HG03571 (cell line): ENCODE results near the gene PCDHB12.
"Not testable (repeated sequence)": the region's sequence is repeated elsewhere in the genome, so short reads cannot be mapped to it uniquely, and the experiment has no call there.

ENCODE experiments used
- ATAC-seq: cut with Tn5 transposase; IDR thresholded peaks from one replicate; pipeline ENCODE4 v1.9.1; 2021; ENCODE audit not compliant: unreplicated experiment

Gene PCDHB12

DNA sequence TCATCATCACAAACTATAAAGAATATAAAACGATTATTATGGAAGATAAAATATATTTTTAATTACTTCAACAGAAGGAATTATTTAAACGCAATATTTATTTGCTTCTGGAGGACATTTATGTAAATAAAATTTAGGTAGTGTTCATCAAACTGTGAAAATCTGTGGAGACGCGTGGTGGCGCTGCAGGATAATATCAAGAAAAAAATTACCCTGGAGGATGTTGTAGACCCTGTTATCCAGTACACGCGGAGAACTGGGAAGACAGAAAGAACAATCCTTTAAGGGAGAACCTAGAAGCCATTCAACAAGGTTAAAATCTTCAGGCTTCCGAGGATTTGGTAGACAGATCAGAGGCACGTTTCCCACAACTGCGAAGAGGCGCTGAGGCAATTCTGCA lies at the start of gene PCDHB12:
Gene PCDHB12 (plus strand): TSS at position 242 of the 400 bp plus-strand sequence. CDS start 189 bp downstream, outside the sequence.
- ATAC-seq = no peak

DNA sequence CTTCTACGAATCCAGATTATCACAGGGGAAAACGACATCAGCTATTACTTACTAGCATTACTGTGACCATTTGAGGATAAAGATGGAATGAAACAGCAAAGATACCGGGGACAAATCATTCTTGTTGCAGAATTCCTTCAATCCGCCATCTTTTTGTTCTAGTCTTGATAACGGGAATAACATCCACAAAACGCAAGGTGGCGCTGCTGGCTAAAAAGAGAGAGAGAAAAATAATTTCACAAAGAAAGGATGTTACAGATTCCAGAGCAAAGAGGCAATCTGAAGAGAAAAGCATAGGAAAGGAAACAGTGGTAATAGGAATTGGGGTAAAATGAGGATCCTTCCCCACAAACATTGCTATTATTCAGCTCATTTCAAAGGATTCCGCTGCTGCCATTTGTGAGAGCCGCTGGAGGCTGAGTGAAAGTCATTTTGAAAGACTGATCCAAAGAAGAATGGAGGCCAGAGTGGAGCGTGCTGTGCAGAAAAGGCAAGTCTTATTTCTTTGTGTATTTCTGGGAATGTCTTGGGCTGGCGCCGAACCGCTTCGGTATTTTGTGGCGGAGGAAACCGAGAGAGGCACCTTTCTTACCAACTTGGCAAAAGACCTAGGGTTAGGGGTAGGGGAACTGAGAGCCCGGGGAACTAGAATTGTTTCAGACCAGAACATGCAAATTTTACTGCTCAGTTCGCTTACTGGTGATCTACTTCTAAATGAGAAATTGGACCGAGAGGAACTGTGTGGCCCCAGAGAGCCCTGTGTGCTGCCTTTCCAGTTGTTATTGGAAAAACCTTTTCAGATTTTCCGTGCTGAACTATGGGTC lies 35.9 kb upstream of the PCDHB12 start, which contains the start of gene PCDHB7:
Gene PCDHB7 (plus strand): TSS at position 264 of the 824 bp plus-strand sequence. CDS start 192 bp downstream, at position 456.
- no peak for ATAC-seq

DNA sequence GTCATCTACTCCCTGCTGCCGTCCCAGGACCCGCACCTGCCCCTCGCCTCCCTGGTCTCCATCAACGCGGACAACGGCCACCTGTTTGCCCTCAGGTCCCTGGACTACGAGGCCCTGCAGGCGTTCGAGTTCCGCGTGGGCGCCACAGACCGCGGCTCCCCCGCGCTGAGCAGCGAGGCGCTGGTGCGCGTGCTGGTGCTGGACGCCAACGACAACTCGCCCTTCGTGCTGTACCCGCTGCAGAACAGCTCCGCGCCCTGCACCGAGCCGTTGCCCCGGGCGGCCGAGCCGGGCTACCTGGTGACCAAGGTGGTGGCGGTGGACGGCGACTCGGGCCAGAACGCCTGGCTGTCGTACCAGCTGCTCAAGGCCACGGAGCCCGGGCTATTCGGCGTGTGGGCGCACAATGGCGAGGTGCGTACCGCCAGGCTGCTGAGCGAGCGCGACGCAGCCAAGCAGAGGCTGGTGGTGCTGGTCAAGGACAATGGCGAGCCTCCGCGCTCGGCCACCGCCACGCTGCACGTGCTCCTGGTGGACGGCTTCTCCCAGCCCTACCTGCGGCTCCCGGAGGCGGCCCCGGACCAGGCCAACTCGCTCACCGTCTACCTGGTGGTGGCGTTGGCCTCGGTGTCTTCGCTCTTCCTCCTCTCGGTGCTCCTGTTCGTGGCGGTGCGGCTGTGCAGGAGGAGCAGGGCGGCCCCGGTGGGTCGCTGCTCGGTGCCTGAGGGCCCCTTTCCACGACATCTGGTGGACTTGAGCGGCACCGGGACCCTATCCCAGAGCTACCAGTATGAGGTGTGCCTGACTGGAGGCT lies 34.0 kb upstream of the PCDHB12 start:
- ATAC-seq = not testable (repeated sequence)

DNA sequence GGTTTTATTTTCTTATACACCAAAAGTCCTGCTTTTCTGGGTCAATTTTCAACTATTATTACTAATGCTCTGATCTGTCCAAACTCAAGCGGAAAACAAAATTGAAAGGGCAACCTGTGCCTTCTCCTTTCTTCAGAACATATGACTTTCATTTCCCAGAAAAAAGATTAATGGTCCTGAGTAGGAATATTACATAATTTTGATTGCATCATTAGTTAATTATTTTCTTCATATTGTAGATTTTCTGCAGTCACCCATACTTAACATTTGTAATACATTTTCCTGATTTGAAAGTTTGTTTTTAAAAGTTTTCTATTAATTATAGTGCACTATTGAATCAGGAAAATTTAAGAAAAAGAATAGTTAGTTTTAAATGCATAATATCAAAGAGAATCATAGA lies 32.6 kb upstream of the PCDHB12 start:
- no peak for ATAC-seq

DNA sequence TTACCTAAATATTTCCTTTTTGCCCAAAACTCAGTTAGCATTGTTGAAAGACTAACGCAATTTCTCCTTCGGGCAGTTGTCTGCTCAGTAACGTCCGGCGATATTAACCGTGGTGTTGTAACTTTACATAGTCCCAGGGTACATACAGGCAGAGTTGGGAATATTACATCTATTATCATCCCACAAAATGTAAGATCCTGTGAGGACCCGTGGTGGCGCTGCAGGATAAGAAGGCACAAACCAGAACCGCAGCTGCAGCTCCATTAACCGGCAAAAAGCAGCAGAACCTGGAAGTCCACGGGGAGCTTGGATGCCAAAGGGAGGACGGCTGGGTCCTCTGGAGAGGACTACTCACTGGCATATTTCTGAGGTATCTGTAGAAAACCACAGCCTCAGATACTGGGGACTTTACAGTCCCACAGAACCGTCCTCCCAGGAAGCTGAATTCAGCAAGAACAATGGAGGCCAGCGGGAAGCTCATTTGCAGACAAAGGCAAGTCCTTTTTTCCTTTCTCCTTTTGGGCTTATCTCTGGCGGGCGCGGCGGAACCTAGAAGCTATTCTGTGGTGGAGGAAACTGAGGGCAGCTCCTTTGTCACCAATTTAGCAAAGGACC lies 30.8 kb upstream of the PCDHB12 start, which contains the start of gene PCDHB8:
Gene PCDHB8 (plus strand): TSS at position 214 of the 615 bp plus-strand sequence. CDS start 245 bp downstream, at position 459.
- not testable (repeated sequence) for ATAC-seq

DNA sequence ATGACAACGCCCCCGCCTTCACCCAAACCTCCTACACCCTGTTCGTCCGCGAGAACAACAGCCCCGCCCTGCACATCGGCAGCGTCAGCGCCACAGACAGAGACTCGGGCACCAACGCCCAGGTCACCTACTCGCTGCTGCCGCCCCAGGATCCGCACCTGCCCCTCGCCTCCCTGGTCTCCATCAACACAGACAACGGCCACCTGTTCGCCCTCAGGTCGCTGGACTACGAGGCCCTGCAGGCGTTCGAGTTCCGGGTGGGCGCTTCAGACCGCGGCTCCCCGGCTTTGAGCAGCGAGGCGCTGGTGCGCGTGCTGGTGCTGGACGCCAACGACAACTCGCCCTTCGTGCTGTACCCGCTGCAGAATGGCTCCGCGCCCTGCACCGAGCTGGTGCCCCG lies 29.1 kb upstream of the PCDHB12 start:
- not testable (repeated sequence) for ATAC-seq

DNA sequence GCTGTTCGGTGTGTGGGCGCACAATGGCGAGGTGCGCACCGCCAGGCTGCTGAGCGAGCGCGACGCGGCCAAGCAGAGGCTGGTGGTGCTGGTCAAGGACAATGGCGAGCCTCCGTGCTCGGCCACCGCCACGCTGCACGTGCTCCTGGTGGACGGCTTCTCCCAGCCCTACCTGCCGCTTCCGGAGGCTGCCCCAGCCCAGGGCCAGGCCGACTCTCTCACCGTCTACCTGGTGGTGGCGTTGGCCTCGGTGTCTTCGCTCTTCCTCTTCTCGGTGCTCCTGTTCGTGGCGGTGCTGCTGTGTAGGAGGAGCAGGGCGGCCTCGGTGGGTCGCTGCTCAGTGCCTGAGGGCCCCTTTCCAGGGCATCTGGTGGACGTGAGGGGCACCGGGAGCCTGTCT lies 28.6 kb upstream of the PCDHB12 start:
- ATAC-seq = not testable (repeated sequence)

DNA sequence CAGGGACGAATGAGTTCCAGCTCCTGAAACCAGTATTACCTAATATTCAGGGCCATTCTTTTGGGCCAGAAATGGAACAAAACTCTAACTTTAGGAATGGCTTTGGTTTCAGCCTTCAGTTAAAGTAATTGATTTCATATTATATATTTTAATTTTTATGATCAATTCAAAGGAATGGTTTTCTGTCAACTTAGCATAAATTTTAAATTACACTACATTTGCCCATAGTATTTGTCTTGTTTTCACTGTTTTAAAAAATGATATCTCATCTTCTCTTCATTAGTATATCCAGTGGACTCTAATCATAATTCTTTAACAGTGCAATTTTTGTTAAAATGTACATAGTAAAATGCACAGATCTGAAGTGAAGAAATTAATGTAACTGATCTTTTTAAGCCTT lies 28.2 kb upstream of the PCDHB12 start:
- no peak for ATAC-seq

DNA sequence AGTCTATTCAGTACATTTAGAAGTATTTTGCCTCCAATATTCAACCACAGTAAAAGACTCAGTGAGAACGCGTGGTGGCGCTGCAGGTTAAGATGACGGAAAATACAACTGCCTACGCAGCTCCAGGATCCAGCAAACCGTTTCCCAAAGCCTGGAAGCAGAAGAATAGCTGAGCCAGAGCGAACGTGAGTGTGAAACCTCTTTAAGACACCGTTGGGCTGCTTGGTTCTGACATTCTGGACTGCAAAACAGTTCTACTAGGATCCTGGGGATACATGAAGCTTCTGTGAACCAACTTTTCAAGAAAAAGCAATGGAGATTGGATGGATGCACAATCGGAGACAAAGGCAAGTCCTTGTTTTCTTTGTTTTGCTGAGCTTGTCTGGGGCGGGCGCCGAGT lies 26.3 kb upstream of the PCDHB12 start, which contains the start of gene PCDHB16:
Gene PCDHB16 (plus strand): TSS at position 140 of the 400 bp plus-strand sequence. CDS start 173 bp downstream, at position 313.
- ATAC-seq = no peak

DNA sequence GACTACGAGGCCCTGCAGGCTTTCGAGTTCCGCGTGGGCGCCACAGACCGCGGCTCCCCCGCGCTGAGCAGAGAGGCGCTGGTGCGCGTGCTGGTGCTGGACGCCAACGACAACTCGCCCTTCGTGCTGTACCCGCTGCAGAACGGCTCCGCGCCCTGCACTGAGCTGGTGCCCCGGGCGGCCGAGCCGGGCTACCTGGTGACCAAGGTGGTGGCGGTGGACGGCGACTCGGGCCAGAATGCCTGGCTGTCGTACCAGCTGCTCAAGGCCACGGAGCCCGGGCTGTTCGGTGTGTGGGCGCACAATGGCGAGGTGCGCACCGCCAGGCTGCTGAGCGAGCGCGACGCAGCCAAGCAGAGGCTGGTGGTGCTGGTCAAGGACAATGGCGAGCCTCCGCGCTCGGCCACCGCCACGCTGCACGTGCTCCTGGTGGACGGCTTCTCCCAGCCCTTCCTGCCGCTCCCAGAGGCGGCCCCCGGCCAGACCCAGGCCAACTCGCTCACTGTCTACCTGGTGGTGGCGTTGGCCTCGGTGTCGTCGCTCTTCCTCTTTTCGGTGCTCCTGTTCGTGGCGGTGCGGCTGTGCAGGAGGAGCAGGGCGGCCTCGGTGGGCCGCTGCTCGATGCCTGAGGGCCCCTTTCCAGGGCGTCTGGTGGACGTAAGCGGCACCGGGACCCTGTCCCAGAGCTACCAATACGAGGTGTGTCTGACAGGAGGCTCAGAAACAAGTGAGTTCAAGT lies 24.2 kb upstream of the PCDHB12 start:
- ATAC-seq = not testable (repeated sequence)

DNA sequence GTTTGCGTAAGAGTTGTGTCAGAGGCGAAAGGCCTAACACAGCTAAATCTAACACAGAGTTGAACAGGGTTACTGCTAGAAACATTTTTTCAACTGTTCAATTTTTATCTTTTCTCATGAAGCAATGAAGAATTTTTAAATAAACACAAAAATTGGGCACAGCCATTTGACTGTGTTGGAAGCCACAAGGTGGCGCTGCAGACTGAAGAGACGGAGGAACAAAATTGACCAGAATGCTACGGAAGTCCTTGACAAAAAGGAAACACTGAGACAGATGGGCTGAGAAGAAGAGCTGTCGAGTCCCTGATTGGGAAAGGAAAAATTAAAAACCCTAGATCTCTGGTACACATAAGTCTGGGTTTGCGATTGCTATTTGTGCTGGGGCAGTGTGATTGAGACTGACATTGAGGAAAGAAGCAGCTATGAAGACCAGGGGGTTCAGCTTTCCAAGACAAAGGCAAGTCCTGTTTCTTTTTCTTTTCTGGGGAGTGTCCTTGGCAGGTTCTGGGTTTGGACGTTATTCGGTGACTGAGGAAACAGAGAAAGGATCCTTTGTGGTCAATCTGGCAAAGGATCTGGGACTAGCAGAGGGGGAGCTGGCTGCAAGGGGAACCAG lies 21.5 kb upstream of the PCDHB12 start, which contains the start of gene PCDHB9:
Gene PCDHB9 (plus strand): TSS at position 265 of the 616 bp plus-strand sequence. CDS start 158 bp downstream, at position 423.
- ATAC-seq = no peak

DNA sequence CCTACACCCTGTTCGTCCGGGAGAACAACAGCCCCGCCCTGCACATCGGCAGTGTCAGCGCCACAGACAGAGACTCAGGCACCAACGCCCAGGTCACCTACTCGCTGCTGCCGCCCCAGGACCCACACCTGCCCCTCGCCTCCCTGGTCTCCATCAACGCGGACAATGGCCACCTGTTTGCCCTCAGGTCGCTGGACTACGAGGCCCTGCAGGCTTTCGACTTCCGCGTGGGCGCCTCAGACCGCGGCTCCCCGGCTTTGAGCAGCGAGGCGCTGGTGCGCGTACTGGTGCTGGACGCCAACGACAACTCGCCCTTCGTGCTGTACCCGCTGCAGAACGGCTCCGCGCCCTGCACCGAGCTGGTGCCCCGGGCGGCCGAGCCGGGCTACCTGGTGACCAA lies 19.8 kb upstream of the PCDHB12 start:
- not testable (repeated sequence) for ATAC-seq

DNA sequence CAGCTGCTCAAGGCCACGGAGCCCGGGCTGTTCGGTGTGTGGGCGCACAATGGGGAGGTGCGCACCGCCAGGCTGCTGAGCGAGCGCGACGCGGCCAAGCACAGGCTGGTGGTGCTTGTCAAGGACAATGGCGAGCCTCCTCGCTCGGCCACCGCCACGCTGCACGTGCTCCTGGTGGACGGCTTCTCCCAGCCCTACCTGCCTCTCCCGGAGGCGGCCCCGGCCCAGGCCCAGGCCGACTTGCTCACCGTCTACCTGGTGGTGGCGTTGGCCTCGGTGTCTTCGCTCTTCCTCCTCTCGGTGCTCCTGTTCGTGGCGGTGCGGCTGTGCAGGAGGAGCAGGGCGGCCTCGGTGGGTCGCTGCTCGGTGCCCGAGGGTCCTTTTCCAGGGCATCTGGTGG lies 19.4 kb upstream of the PCDHB12 start:
- ATAC-seq = not testable (repeated sequence)

DNA sequence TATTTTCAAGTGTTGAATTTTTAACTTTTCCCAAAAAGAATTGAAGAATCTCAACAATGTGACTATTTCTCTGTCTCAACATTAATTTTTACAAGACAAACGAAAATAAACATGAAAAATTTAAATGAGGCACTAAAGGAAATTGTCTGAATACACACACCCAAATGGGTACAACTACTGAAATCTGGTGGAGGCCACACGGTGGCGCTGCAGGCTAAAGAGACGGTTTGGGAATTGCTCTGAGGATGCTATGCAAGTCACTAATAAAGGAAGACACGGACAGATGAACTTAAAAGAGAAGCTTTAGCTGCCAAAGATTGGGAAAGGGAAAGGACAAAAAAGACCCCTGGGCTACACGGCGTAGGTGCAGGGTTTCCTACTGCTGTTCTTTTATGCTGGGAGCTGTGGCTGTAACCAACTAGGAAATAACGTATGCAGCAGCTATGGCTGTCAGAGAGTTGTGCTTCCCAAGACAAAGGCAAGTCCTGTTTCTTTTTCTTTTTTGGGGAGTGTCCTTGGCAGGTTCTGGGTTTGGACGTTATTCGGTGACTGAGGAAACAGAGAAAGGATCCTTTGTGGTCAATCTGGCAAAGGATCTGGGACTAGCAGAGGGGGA lies 16.3 kb upstream of the PCDHB12 start, which contains the start of gene PCDHB10:
Gene PCDHB10 (plus strand): TSS at position 244 of the 616 bp plus-strand sequence. CDS start 200 bp downstream, at position 444.
- no peak for ATAC-seq

DNA sequence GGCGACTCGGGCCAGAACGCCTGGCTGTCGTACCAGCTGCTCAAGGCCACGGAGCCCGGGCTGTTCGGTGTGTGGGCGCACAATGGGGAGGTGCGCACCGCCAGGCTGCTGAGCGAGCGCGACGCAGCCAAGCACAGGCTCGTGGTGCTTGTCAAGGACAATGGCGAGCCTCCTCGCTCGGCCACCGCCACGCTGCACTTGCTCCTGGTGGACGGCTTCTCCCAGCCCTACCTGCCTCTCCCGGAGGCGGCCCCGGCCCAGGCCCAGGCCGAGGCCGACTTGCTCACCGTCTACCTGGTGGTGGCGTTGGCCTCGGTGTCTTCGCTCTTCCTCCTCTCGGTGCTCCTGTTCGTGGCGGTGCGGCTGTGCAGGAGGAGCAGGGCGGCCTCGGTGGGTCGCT lies 14.2 kb upstream of the PCDHB12 start:
- not testable (repeated sequence) for ATAC-seq

DNA sequence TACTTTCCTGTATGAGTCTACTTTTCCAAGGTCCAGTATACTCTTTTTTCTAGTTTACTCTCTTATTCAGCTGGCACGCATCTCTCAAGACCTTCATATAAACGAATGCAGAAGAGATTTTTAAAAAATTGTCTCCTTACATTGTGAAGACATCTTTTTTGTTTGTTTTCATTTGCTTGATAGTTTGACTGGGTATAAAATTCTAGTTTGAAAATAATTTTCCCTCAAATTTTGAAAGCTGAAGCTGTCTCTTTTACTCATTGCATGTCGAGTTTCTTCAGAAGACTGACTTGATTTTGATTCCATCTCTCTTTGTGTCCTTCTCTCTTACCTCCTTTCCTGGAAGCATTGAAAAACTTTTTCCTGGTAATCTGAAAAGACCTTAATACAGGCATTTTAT lies 12.2 kb upstream of the PCDHB12 start:
- no peak for ATAC-seq

DNA sequence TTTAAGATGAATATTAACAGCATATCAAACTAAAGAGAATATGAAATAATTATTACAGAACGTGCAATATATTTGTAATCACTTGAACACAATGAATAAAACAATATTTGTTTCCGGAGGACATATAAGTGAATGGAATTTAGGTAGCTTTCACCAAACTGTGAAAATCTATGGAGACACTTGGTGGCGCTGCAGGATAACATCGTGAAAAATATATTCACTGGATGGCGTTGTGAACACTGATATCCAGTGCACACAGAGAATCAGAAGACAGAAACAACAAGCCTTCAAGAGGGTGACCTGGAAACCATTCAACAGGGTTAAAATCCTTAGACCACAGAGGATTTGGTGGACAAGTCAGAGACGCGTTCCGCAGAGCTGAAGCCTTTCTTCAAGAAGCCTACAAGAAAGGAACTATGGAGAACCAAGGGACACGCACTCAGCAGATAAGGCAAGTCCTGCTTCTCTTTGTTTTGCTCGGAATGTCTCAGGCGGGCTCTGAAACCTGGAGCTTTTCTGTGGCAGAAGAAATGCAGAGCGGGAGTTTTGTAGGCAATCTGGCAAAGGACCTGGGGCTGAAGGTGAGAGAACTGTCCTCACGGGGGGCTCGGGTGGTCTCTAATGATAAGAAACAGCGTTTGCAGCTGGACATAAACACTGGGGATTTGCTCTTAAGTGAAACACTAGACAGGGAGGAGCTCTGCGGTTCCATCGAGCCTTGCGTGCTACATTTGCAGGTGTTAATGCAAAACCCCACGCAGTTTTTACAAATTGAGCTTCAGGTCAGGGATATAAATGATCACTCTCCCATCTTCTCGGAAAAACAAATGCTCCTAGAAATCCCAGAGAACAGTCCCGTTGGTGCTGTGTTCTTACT lies 8.9 kb upstream of the PCDHB12 start, which contains the start of gene PCDHB11:
Gene PCDHB11 (plus strand): TSS at position 269 of the 877 bp plus-strand sequence. CDS start 148 bp downstream, at position 417.
- ATAC-seq = no peak

DNA sequence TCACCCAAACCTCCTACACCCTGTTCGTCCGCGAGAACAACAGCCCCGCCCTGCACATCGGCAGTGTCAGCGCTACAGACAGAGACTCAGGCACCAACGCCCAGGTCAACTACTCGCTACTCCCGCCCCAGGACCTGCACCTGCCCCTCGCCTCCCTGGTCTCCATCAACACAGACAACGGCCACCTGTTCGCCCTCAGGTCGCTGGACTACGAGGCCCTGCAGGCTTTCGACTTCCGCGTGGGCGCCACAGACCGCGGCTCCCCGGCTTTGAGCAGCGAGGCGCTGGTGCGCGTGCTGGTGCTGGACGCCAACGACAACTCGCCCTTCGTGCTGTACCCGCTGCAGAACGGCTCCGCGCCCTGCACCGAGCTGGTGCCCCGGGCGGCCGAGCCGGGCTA lies 7.4 kb upstream of the PCDHB12 start:
- ATAC-seq = not testable (repeated sequence)
